Stimulated activated CD8-positive, alpha-beta memory T cell treated with anti-CD3 and anti-CD28 coated beads, Interleukin-4, amount 100 ng/mL, for 24 hours (primary cell): ENCODE data around the gene BCL2.

Source experiments
- DNase-seq: peaks from one replicate; pipeline ENCODE4 v3.0.0-alpha.2; 2020; ENCODE audit warnings: low read depth

BCL2 gene

GRCh38 chr18:63309422-63309821 lies 10.1 kb downstream of the BCL2 start:
- DNase-seq: no peak

GRCh38 chr18:63307551-63308200 lies 11.9 kb downstream of the BCL2 start:
- no peak for DNase-seq

- no peak for DNase-seq
Observed at GRCh38 chr18:63306819-63307550, 12.6 kb downstream of the BCL2 start.

GRCh38 chr18:63306249-63306648 lies 13.3 kb downstream of the BCL2 start:
- no peak for DNase-seq

GRCh38 chr18:63303547-63303946 lies 16.0 kb downstream of the BCL2 start:
- no peak for DNase-seq

GRCh38 chr18:63302636-63303405 lies 16.7 kb downstream of the BCL2 start:
- DNase-seq: no peak

GRCh38 chr18:63302220-63302619 lies 17.3 kb downstream of the BCL2 start:
- DNase-seq: no peak

- DNase-seq: no peak
Observed at GRCh38 chr18:63301434-63301833, 18.1 kb downstream of the BCL2 start.

- DNase-seq: no peak
Observed at GRCh38 chr18:63299837-63300745, 19.5 kb downstream of the BCL2 start.

GRCh38 chr18:63298400-63299365 lies 20.9 kb downstream of the BCL2 start:
- no peak for DNase-seq

- no peak for DNase-seq
Observed at GRCh38 chr18:63297687-63298399, 21.7 kb downstream of the BCL2 start.

GRCh38 chr18:63293935-63294334 lies 25.6 kb downstream of the BCL2 start:
- DNase-seq: no peak

- DNase-seq: no peak
Observed at GRCh38 chr18:63292831-63293683, 26.5 kb downstream of the BCL2 start.

GRCh38 chr18:63291278-63291677 lies 28.3 kb downstream of the BCL2 start:
- no peak for DNase-seq

- no peak for DNase-seq
Observed at GRCh38 chr18:63290821-63291200, 28.8 kb downstream of the BCL2 start.

GRCh38 chr18:63290166-63290820 lies 29.3 kb downstream of the BCL2 start:
- DNase-seq: no peak

GRCh38 chr18:63288311-63288710 lies 31.3 kb downstream of the BCL2 start:
- DNase-seq: no peak

GRCh38 chr18:63287691-63288220 lies 31.8 kb downstream of the BCL2 start:
- no peak for DNase-seq
